GM12878 (cell line): Measurements from ENCODE around the gene TLE3. TPM values are rescaled to one million over a fixed set of nuclear protein-coding genes. Genes with fewer than 3 reads are reported as not detected.

Experiments
- ATAC-seq: fragments of 200-7000 bp; cut with Tn5 transposase; 3 replicates; pipeline ENCODE4 v1.9.1; 2020; ENCODE audit warnings: mild to moderate bottlenecking, moderate library complexity
- BruUV-seq: library from RNA; stranded (reverse); fragments of 400-500 nt; replicated peaks from 2 replicates; lab custom pipeline; 2021; lab: Mats Ljungman, UMichigan
- CTCF ChIA-PET: fragments of 300-600 bp; sonication (Branson Sonifier 250); formaldehyde crosslinking; extraction: SDS; loops from one replicate; lab custom pipeline; 2021; ENCODE audit warnings: inconsistent platforms; lab: Yijun Ruan, JAX
- POLR2A ChIA-PET: fragments of 350-600 bp; formaldehyde crosslinking; extraction: SDS; loops from one replicate; lab custom pipeline; 2021; ENCODE audit warnings: inconsistent platforms; lab: Charles Lee
- RAD21 ChIA-PET: fragments of 300-600 bp; sonication (Branson Sonifier 250); formaldehyde crosslinking; loops from one replicate; lab custom pipeline; 2023; ENCODE audit warnings: antibody characterized with exemption; ENCODE audit not compliant: unreplicated experiment; lab: Charles Lee
- SMC1A ChIA-PET: fragments of 300-600 bp; sonication (Branson Sonifier 250); formaldehyde crosslinking; loops from one replicate; lab custom pipeline; 2023; ENCODE audit not compliant: unreplicated experiment, uncharacterized antibody; lab: Charles Lee
- DNase-seq: peaks from one replicate; pipeline ENCODE4 v3.0.0-alpha.2; 2011; ENCODE audit warnings: low read depth, low spot score
- FAIRE-seq: peaks from 3 replicates; lab custom pipeline; 2011; peaks lifted over from hg19 to GRCh38; lab: Jason Lieb, UNC
- H2AFZ ChIP-seq: 2 replicates; pipeline ENCODE4 v1.6.0; 2011; ENCODE audit warnings: low read depth, low read length, control low read depth; ENCODE audit not compliant: control insufficient read depth
- H3K27ac ChIP-seq: 2 replicates; pipeline ENCODE4 v1.5.1; 2011; ENCODE audit warnings: control low read depth; ENCODE audit not compliant: control insufficient read depth, insufficient read depth
- H3K27me3 ChIP-seq, 2 experiments: replicated peaks in 1 of 2; 2 replicates each; pipeline versions ENCODE4 v1.6.0 to v1.6.1; 2011; ENCODE audit warnings: low read length in 1 of 2; ENCODE audit not compliant: control insufficient read depth in 2 of 2, insufficient read depth in 2 of 2
- H3K36me3 ChIP-seq, 2 experiments: 2 replicates each; pipeline ENCODE4 v1.5.1; 2011; ENCODE audit warnings: low read length in 1 of 2; ENCODE audit not compliant: control insufficient read depth in 2 of 2, insufficient read depth in 2 of 2
- H3K4me1 ChIP-seq: 2 replicates; pipeline ENCODE4 v1.6.1; 2011; ENCODE audit warnings: mild to moderate bottlenecking, low read length, moderate library complexity, mixed read lengths; ENCODE audit not compliant: control insufficient read depth, insufficient read depth
- H3K4me2 ChIP-seq: 2 replicates; pipeline ENCODE4 v1.6.0; 2011; ENCODE audit warnings: control low read depth; ENCODE audit not compliant: control insufficient read depth, insufficient read depth
- H3K4me3 ChIP-seq: fragments of 200-600 bp; sonication (generic); 2 replicates; pipeline ENCODE4 v1.5.1; 2016
- H3K79me2 ChIP-seq: 2 replicates; pipeline ENCODE4 v1.6.0; 2011; ENCODE audit warnings: low read length; ENCODE audit not compliant: control insufficient read depth, insufficient read depth
- H3K9ac ChIP-seq: 2 replicates; pipeline ENCODE4 v1.8.0; 2011; ENCODE audit warnings: low read length, control low read depth, mixed read lengths; ENCODE audit not compliant: control insufficient read depth, insufficient read depth
- H3K9me3 ChIP-seq: replicated peaks from 3 replicates; pipeline ENCODE4 v1.5.1; 2011; ENCODE audit warnings: mild to moderate bottlenecking, low read length; ENCODE audit not compliant: control insufficient read depth, insufficient read depth
- H4K20me1 ChIP-seq: 2 replicates; pipeline ENCODE4 v1.6.0; 2011; ENCODE audit not compliant: control insufficient read depth, insufficient read depth
- ATF2 ChIP-seq: IDR thresholded peaks from 2 replicates; pipeline ENCODE4 v1.6.1; 2012; ENCODE audit warnings: low read length, inconsistent platforms
- CEBPZ ChIP-seq: fragments of 150-350 bp; IDR thresholded peaks from 2 replicates; pipeline ENCODE4 v1.6.1; 2016; ENCODE audit warnings: low read depth, low read length
- CTCF ChIP-seq, 3 experiments: IDR thresholded peaks in 2 of 3; conservative IDR thresholded peaks in 1 of 3; 2 replicates each; pipeline ENCODE4 v1.5.1; 2011; ENCODE audit warnings: low read depth in 3 of 3, low read length in 3 of 3, mild to moderate bottlenecking in 3 of 3, control low read depth in 2 of 3, moderate library complexity in 2 of 3, inconsistent platforms in 1 of 3, mixed read lengths in 1 of 3; ENCODE audit not compliant: control insufficient read depth in 2 of 3, insufficient read depth in 1 of 3; ENCODE audit errors: extremely low read depth in 1 of 3
- MXI1 ChIP-seq: fragments of 150-350 bp; IDR thresholded peaks from 2 replicates; pipeline ENCODE4 v1.6.1; 2011; ENCODE audit warnings: low read depth, mild to moderate bottlenecking, inconsistent platforms, low read length, improper control_type of control experiment
- RAD21 ChIP-seq: IDR thresholded peaks from 2 replicates; pipeline ENCODE4 v1.6.1; 2011; ENCODE audit warnings: mild to moderate bottlenecking, low read depth, low read length, moderate library complexity; ENCODE audit not compliant: insufficient read depth
- ZBTB4 ChIP-seq: fragments of 450-650 bp; formaldehyde crosslinking; IDR thresholded peaks from 2 replicates; pipeline ENCODE4 v1.4.0; 2022; ENCODE audit warnings: mild to moderate bottlenecking, moderate library complexity
- ZNF274 ChIP-seq: IDR thresholded peaks from one replicate; pipeline ENCODE4 v1.8.0; 2011; ENCODE audit not compliant: insufficient read length, insufficient read depth
- WGBS: methylation state at CpG from one replicate; pipeline ENCODE4 v1.1.6; 2016; ENCODE audit warnings: low lambda C conversion rate; ENCODE audit not compliant: insufficient replicate concordance, insufficient coverage; ENCODE audit errors: missing lambda C conversion rate; 5-methylcytosine and 5-hydroxymethylcytosine counted together
- in situ Hi-C: fragments of 300-500 bp; cut with MboI; formaldehyde crosslinking; loops from 9 replicates; pipeline ENCODE4 v1.14.3; 2018; ENCODE audit warnings: mixed read lengths
- intact Hi-C: fragments of 100-400 bp; cut with micrococcal nuclease; formaldehyde crosslinking; loops from one replicate; pipeline ENCODE4 v1.14.2; 2022; ENCODE audit not compliant: unreplicated experiment
- polyA plus RNA-seq, 11 experiments: library from polyadenylated mRNA; depleted of rRNA in 4 of 11; unstranded in 6 of 11; stranded (reverse) in 5 of 11; fragments of >200 nt; fragmentation: Nextera tagmentation in 4 of 11; fragmentation: Illumina TruSeq in 1 of 11; extraction: Ambion mirVana in 4 of 11; extraction: Trizol in 1 of 11; gene quantifications; 1 replicate in 1 of 11; 2 replicates in 10 of 11; pipeline versions ENCODE4 v1.2.1 to v1.2.3, GENCODE V29; 2011 to 2016; ENCODE audit warnings: inconsistent platforms in 2 of 11, missing spikeins in 2 of 11, low read depth in 1 of 11
- total RNA-seq, 4 experiments: library from RNA; depleted of rRNA in 3 of 4; stranded (reverse); fragments of >200 nt in 3 of 4; fragmentation: Illumina TruSeq in 1 of 4; extraction: Trizol in 1 of 4; gene quantifications; 2 replicates each; pipeline versions ENCODE4 v1.2.1 to v1.2.3, GENCODE V29; 2013 to 2021
- TF ChIP-seq, protein P1 (sequence below): IDR thresholded peaks from 2 replicates; pipeline ENCODE4 v1.6.1; 2011; ENCODE audit warnings: mild to moderate bottlenecking, low read depth, low read length, moderate library complexity; ENCODE audit not compliant: insufficient replicate concordance

The TLE3 gene
- total and polyA plus RNA-seq, 10 of the 15 experiments (the other 5 are each of a cell fraction or from before 2014, with no cell fraction given), result 1.2 to 65.5 (median 9.7) TPM

GRCh38 chr15:70121624-70122302 lies 24.0 kb upstream of the TLE3 start:
- H2AFZ ChIP-seq, result no peak overlapping the region
- H3K36me3 ChIP-seq, result no peaks in the 10 kb centered on the region
- no peak overlapping the region for H3K4me2 ChIP-seq
- H3K79me2 ChIP-seq, result no peaks in the 10 kb centered on the region
- ChIA-PET POLR2A (interaction anchor here (1.2 kb wide), 1 partner anchor 22 kb away, joined by 3 read pairs; no protein-coding TSS in a partner anchor), SMC1A (interaction anchor here (0.8 to 3.8 kb wide), 8 partner anchors 13 to 378 kb away, joined by 3 to 17 read pairs (median 3); no protein-coding TSS in a partner anchor), RAD21 (interaction anchor here (0.7 to 1.7 kb wide), 3 partner anchors 9 to 145 kb away, joined by 3 to 7 read pairs (median 3); no protein-coding TSS in a partner anchor), CTCF (interaction anchor here (0.7 kb wide), 1 partner anchor 35 kb away, joined by 3 read pairs; no protein-coding TSS in a partner anchor)
- no peaks in the 10 kb centered on the region for H3K9me3 ChIP-seq
- H3K4me1 ChIP-seq, result peaks cover 5% of the 10 kb centered on the region; the same call in 1 of the 2 replicates
- FAIRE-seq (no peak), ATAC-seq (no peak), DNase-seq (no peak)
- 73% methylated on average over 8 of the region's 8 CpGs for WGBS
- BruUV-seq, result no TSS peak
- no peaks in the 10 kb centered on the region for H3K27me3 ChIP-seq
- no peak overlapping the region for H3K27ac ChIP-seq
- H4K20me1 ChIP-seq, result no peaks in the 10 kb centered on the region; the same call in 1 of the 2 replicates
- in situ Hi-C loops (no loop called here), intact Hi-C loops (no loop called here)
- H3K4me3 ChIP-seq, result no peak overlapping the region
- no peak for TF ChIP-seq MXI1
- TF ChIP-seq CEBPZ, result no peak
- TF ChIP-seq RAD21, result 0 out of 2 replicates have a peak, but pooled peaks have one; percentile 22
- no peak for TF ChIP-seq ZNF274
- 0 out of 6 replicates have a peak, but pooled peaks of 2 of the 3 experiments have one; percentile 5 to 9 for TF ChIP-seq CTCF (IDR thresholded peaks at IDR 0.05 in 2 of 3, conservative IDR thresholded peaks at IDR 0.05 in 1 of 3; ENCODE audit: control insufficient read depth in 2 of 3, extremely low read depth in 1 of 3, insufficient read depth in 1 of 3, low read depth in 3 of 3, low read length in 3 of 3)
- TF ChIP-seq, protein P1, sequence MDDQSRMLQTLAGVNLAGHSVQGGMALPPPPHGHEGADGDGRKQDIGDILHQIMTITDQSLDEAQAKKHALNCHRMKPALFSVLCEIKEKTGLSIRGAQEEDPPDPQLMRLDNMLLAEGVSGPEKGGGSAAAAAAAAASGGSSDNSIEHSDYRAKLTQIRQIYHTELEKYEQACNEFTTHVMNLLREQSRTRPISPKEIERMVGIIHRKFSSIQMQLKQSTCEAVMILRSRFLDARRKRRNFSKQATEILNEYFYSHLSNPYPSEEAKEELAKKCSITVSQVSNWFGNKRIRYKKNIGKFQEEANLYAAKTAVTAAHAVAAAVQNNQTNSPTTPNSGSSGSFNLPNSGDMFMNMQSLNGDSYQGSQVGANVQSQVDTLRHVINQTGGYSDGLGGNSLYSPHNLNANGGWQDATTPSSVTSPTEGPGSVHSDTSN, result no peak
- no peak for TF ChIP-seq ATF2
- no peak for TF ChIP-seq ZBTB4
- no peak overlapping the region for H3K9ac ChIP-seq
